MM.1S (cell line): ENCODE data around the gene MTFMT.
"Not testable (repeated sequence)": the region's sequence is repeated elsewhere in the genome, so short reads cannot be mapped to it uniquely, and the experiment has no call there.

Experiments used
- DNase-seq: peaks from one replicate; pipeline ENCODE4 v3.0.0-alpha.2; 2015
- H2AFZ ChIP-seq: fragments of 300-600 bp; sonication (generic); 2 replicates; pipeline ENCODE4 v1.6.0; 2016; ENCODE audit warnings: antibody characterized with exemption, low read length
- H3F3A ChIP-seq: fragments of 300-600 bp; sonication (generic); 2 replicates; pipeline ENCODE4 v1.6.1; 2016; ENCODE audit warnings: mild to moderate bottlenecking, antibody characterized with exemption, low read length, moderate library complexity, mixed read lengths; ENCODE audit not compliant: insufficient read depth
- H3K27ac ChIP-seq: fragments of 300-600 bp; sonication (generic); 2 replicates; pipeline ENCODE4 v1.5.1; 2016; ENCODE audit warnings: mild to moderate bottlenecking, low read length
- H3K27me3 ChIP-seq: fragments of 300-600 bp; sonication (generic); replicated peaks from 2 replicates; pipeline ENCODE4 v1.6.0; 2016; ENCODE audit warnings: low read length; ENCODE audit not compliant: insufficient read depth
- H3K36me3 ChIP-seq: fragments of 300-600 bp; sonication (generic); replicated peaks from 2 replicates; pipeline ENCODE4 v1.6.1; 2016; ENCODE audit warnings: mild to moderate bottlenecking, low read length, mixed read lengths; ENCODE audit not compliant: insufficient read depth
- H3K4me1 ChIP-seq: fragments of 300-600 bp; sonication (generic); 2 replicates; pipeline ENCODE4 v1.6.1; 2016; ENCODE audit warnings: low read length, mixed read lengths
- H3K4me2 ChIP-seq: fragments of 300-600 bp; sonication (generic); 2 replicates; pipeline ENCODE4 v1.6.0; 2016; ENCODE audit warnings: low read depth, low read length
- H3K4me3 ChIP-seq: fragments of 300-600 bp; sonication (generic); 2 replicates; pipeline ENCODE4 v1.5.1; 2016; ENCODE audit warnings: low read length, mixed read lengths
- H3K79me2 ChIP-seq: fragments of 300-600 bp; sonication (generic); 2 replicates; pipeline ENCODE4 v1.6.1; 2016; ENCODE audit warnings: mixed run types, low read length, mixed read lengths
- H3K9ac ChIP-seq: fragments of 300-600 bp; sonication (generic); 2 replicates; pipeline ENCODE4 v1.6.1; 2016; ENCODE audit warnings: low read length, mixed read lengths
- H3K9me2 ChIP-seq: fragments of 300-600 bp; sonication (generic); replicated peaks from 2 replicates; pipeline ENCODE4 v1.6.1; 2016; ENCODE audit warnings: mild to moderate bottlenecking, low read length, mixed read lengths; ENCODE audit not compliant: insufficient read depth
- H3K9me3 ChIP-seq: fragments of 300-600 bp; sonication (generic); replicated peaks from 2 replicates; pipeline ENCODE4 v1.6.1; 2016; ENCODE audit warnings: mild to moderate bottlenecking, low read length, mixed read lengths; ENCODE audit not compliant: insufficient read depth
- H4K20me1 ChIP-seq: fragments of 300-600 bp; sonication (generic); 2 replicates; pipeline ENCODE4 v1.6.1; 2016; ENCODE audit warnings: mild to moderate bottlenecking, low read length, moderate library complexity, mixed read lengths; ENCODE audit not compliant: insufficient read depth
- EZH2 ChIP-seq: fragments of 300-600 bp; sonication (generic); optimal IDR thresholded peaks from 2 replicates; pipeline ENCODE3; 2017; ENCODE audit warnings: low read depth, mild to moderate bottlenecking, antibody characterized with exemption, low read length, mixed read lengths
- EZH2phosphoT487 ChIP-seq: fragments of 300-600 bp; sonication (generic); IDR thresholded peaks from 2 replicates; pipeline ENCODE4 v1.6.1; 2018; ENCODE audit warnings: antibody characterized with exemption, low read length
- TF ChIP-seq, protein P1 (sequence below): fragments of 300-600 bp; sonication (generic); IDR thresholded peaks from 2 replicates; pipeline ENCODE4 v1.5.1; 2016; ENCODE audit warnings: antibody characterized with exemption, low read length, mixed read lengths

MTFMT gene

DNA sequence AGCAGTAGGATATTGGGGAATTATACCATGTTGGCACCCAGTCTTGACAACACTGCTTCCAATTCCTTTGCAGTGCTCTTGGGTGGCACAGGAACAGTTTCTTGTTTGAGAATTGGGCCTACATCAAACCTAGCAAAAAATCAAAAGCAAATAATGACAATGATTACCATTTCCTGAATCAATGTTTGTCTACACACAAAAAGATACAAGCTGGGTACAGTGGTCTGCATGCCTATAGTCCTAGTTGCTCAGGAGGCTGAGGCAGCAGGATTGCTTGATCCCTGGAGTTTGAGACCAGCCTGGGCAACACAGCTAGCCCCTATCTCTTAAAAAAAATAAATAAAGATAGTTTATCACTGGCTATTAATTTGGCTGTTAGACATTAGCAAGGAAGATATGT lies 8.0 kb downstream of the MTFMT start:
- no peaks in the 10 kb centered on the region for H3F3A ChIP-seq
- no peak overlapping the region for H3K27ac ChIP-seq
- no peaks in the 10 kb centered on the region for H3K27me3 ChIP-seq
- no peak overlapping the region for H3K4me3 ChIP-seq
- no peak overlapping the region for H2AFZ ChIP-seq
- no peaks in the 10 kb centered on the region; the same call in 1 of the 2 replicates for H3K36me3 ChIP-seq
- H3K9me3 ChIP-seq: no peaks in the 10 kb centered on the region
- no peaks in the 10 kb centered on the region for H3K9me2 ChIP-seq
- no peak for DNase-seq
- H3K4me2 ChIP-seq: no peak overlapping the region
- no peaks in the 10 kb centered on the region for H4K20me1 ChIP-seq
- H3K4me1 ChIP-seq: no peaks in the 10 kb centered on the region
- no peaks in the 10 kb centered on the region for H3K79me2 ChIP-seq
- no peak overlapping the region for H3K9ac ChIP-seq
- TF ChIP-seq EZH2 (no peak), EZH2phosphoT487 (no peak)

DNA sequence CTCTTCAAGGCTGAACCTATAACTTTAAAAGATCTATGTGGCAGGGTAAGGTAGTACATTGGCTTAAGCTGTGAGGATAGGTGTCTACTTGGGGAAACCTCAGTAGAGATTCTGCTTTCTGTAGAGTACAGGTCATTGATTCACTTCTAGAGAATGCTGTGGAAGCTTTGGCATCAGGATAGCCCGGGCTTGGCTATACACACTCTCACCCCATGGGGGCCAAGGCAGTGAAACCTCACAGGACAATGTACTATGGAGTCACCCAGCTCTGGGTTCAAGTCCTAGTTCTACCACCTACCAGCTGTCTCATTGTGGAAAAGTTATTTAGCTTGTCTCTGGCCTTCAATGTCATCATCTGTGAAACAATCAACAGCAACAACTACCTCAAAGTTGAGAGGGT lies 9.0 kb downstream of the MTFMT start:
- no peaks in the 10 kb centered on the region for H3K9me2 ChIP-seq
- H3K4me1 ChIP-seq: no peaks in the 10 kb centered on the region
- no peaks in the 10 kb centered on the region; the same call in 1 of the 2 replicates for H3K36me3 ChIP-seq

DNA sequence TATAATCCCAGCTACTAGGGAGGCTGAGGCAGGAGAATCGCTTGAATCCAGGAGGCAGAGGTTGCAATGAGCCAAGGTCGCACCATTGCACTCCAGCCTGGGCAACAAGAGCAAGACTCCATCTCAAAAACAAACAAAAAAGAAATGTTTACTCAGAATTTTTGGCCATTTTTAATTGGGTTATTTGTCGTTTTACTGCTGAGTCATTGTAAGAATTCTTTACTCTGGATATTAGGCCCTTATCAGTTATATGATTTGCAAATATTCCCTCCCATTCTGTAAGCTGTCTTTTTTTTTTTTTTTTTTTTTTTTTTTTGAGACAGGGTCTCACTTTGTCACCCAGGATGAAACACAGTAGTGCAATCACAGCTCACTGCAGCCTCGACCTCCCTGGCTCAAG lies 18.2 kb downstream of the MTFMT start:
- H3K9me3 ChIP-seq, H3K4me1 ChIP-seq, H3K9ac ChIP-seq, H3K27ac ChIP-seq, H3K9me2 ChIP-seq, H3K27me3 ChIP-seq, H2AFZ ChIP-seq, H4K20me1 ChIP-seq, DNase-seq, H3F3A ChIP-seq, H3K36me3 ChIP-seq, H3K4me3 ChIP-seq, H3K79me2 ChIP-seq, H3K4me2 ChIP-seq: not testable (repeated sequence)

More for the DNA sequence above, 9.0 kb downstream of the MTFMT start:
- no peak overlapping the region for H3K9ac ChIP-seq
- H3K79me2 ChIP-seq: no peaks in the 10 kb centered on the region
- no peaks in the 10 kb centered on the region for H3F3A ChIP-seq
- no peak overlapping the region for H3K27ac ChIP-seq
- H3K4me2 ChIP-seq: no peak overlapping the region
- H3K27me3 ChIP-seq: no peaks in the 10 kb centered on the region
- TF ChIP-seq, protein P1, sequence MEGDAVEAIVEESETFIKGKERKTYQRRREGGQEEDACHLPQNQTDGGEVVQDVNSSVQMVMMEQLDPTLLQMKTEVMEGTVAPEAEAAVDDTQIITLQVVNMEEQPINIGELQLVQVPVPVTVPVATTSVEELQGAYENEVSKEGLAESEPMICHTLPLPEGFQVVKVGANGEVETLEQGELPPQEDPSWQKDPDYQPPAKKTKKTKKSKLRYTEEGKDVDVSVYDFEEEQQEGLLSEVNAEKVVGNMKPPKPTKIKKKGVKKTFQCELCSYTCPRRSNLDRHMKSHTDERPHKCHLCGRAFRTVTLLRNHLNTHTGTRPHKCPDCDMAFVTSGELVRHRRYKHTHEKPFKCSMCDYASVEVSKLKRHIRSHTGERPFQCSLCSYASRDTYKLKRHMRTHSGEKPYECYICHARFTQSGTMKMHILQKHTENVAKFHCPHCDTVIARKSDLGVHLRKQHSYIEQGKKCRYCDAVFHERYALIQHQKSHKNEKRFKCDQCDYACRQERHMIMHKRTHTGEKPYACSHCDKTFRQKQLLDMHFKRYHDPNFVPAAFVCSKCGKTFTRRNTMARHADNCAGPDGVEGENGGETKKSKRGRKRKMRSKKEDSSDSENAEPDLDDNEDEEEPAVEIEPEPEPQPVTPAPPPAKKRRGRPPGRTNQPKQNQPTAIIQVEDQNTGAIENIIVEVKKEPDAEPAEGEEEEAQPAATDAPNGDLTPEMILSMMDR: no peak
- TF ChIP-seq EZH2: no peak
- TF ChIP-seq EZH2phosphoT487: no peak
- H4K20me1 ChIP-seq: no peaks in the 10 kb centered on the region
- no peak overlapping the region for H2AFZ ChIP-seq
- H3K9me3 ChIP-seq: no peaks in the 10 kb centered on the region
- H3K4me3 ChIP-seq: no peak overlapping the region
- DNase-seq: no peak

DNA sequence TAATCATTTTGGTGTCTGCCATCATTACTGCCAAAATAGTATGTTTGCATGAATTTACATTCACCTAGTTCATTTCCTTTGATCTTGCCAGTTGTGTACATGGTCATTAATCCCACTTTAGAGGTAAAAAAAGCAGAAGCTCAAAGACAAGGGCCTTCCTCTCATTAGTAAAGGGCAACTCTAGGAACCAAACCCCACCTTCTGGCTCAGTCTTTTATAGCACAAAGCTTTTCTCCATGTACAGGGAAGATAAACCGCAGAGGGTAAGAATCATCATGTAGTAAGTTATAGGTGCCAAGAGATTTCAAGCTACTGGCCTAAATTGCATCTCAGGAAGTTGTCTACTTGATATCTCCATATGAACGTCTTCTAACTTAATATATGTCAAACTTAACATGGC lies 20.5 kb downstream of the MTFMT start:
- Histone ChIP-seq H3K4me3 (no peak overlapping the region), H4K20me1 (no peaks in the 10 kb centered on the region), H3K9me2 (no peaks in the 10 kb centered on the region), H3K9me3 (no peaks in the 10 kb centered on the region), H3K4me2 (no peak overlapping the region), H3K36me3 (no peaks in the 10 kb centered on the region), H3K79me2 (no peaks in the 10 kb centered on the region), H3K9ac (no peak overlapping the region), H3K27ac (no peak overlapping the region), H3K27me3 (no peaks in the 10 kb centered on the region), H3F3A (no peaks in the 10 kb centered on the region), H2AFZ (no peak overlapping the region), H3K4me1 (0 out of 2 replicates have a peak, but pooled peaks cover 4% of the 10 kb centered on the region)
- TF ChIP-seq, protein P1: no peak
- no peak for TF ChIP-seq EZH2phosphoT487
- TF ChIP-seq EZH2: no peak
- DNase-seq: no peak
